SU-DHL-6 (cell line): ENCODE data around the gene GSG1L2.

ENCODE experiments used
- H2AFZ ChIP-seq: fragments of 200-600 bp; sonication (generic); 2 replicates; pipeline ENCODE4 v1.6.1; 2014; ENCODE audit warnings: low read depth, mild to moderate bottlenecking, moderate library complexity, mixed read lengths, antibody characterized with exemption, low read length; ENCODE audit not compliant: severe bottlenecking
- H3F3A ChIP-seq: fragments of 200-600 bp; shearing (Covaris generic); 2 replicates; pipeline ENCODE4 v1.6.0; 2016; ENCODE audit warnings: antibody characterized with exemption, mild to moderate bottlenecking; ENCODE audit not compliant: insufficient read depth
- H3K27ac ChIP-seq: fragments of 200-600 bp; sonication (generic); 2 replicates; pipeline ENCODE4 v1.5.1; 2016; ENCODE audit warnings: low read depth, mild to moderate bottlenecking, low read length, moderate library complexity, mixed read lengths
- H3K27me3 ChIP-seq: fragments of 200-600 bp; sonication (generic), shearing (Covaris generic); 2 replicates; pipeline ENCODE4 v1.6.0; 2014; ENCODE audit warnings: mild to moderate bottlenecking, low read length
- H3K36me3 ChIP-seq: fragments of 200-600 bp; sonication (generic); 2 replicates; pipeline ENCODE4 v1.6.1; 2014; ENCODE audit warnings: mild to moderate bottlenecking, low read length, mixed read lengths
- H3K4me2 ChIP-seq: fragments of 300-600, 200-600 bp; shearing (Covaris generic), sonication (generic); 2 replicates; pipeline ENCODE4 v1.6.0; 2014; ENCODE audit warnings: low read length, low read depth, mild to moderate bottlenecking; ENCODE audit not compliant: poor library complexity, severe bottlenecking
- H3K4me3 ChIP-seq: fragments of 200-600 bp; sonication (generic); 2 replicates; pipeline ENCODE4 v1.5.1; 2014; ENCODE audit warnings: antibody characterized with exemption, low read length, mild to moderate bottlenecking, mixed read lengths; ENCODE audit not compliant: insufficient read depth, poor library complexity, severe bottlenecking
- H3K79me2 ChIP-seq: fragments of 200-600 bp; sonication (generic); 2 replicates; pipeline ENCODE4 v1.6.1; 2014; ENCODE audit warnings: mild to moderate bottlenecking, low read length, moderate library complexity; ENCODE audit not compliant: insufficient read depth
- H3K9ac ChIP-seq: fragments of 200-600 bp; sonication (generic); 2 replicates; pipeline ENCODE4 v1.7.0; 2014; ENCODE audit warnings: mild to moderate bottlenecking, low read length
- H3K9me2 ChIP-seq: fragments of 200-600 bp; sonication (generic); replicated peaks from 2 replicates; pipeline ENCODE4 v1.6.1; 2014; ENCODE audit warnings: low read length; ENCODE audit not compliant: insufficient read depth
- H3K9me3 ChIP-seq: fragments of 200-600 bp; sonication (generic); 2 replicates; pipeline ENCODE4 v1.6.1; 2014; ENCODE audit warnings: low read length, mixed read lengths; ENCODE audit not compliant: insufficient read depth
- H4K20me1 ChIP-seq: fragments of 200-600 bp; sonication (generic); 2 replicates; pipeline ENCODE4 v1.6.1; 2014; ENCODE audit warnings: low read depth, mild to moderate bottlenecking, antibody characterized with exemption, low read length, moderate library complexity, mixed read lengths
- CTCF ChIP-seq: fragments of 200-600 bp; sonication (generic); IDR thresholded peaks from one replicate; pipeline ENCODE4 v1.5.1; 2017; ENCODE audit warnings: antibody characterized with exemption, mild to moderate bottlenecking, low read length, moderate library complexity; ENCODE audit not compliant: insufficient read depth, poor library complexity, severe bottlenecking
- EZH2phosphoT487 ChIP-seq: fragments of 200-600 bp; sonication (generic), shearing (Covaris generic); conservative IDR thresholded peaks from 2 replicates; pipeline ENCODE4 v1.6.1; 2018; ENCODE audit warnings: mild to moderate bottlenecking, antibody characterized with exemption, low read length, moderate library complexity, mixed read lengths

The GSG1L2 gene

GRCh38 chr17:9790889-9791876, 30.7 kb downstream of the GSG1L2 start, which contains the start of gene DHRS7C:
Gene DHRS7C (minus strand): TSS chr17:9791592. CDS start chr17:9791284, 308 bp downstream.
- Histone ChIP-seq H3K36me3 (no peaks in the 10 kb centered on the region), H3K79me2 (no peaks in the 10 kb centered on the region), H4K20me1 (no peaks in the 10 kb centered on the region), H3K9me2 (no peaks in the 10 kb centered on the region), H3K27me3 (no peaks in the 10 kb centered on the region), H3K4me3 (no peak within 1 kb of the TSS), H2AFZ (no peak within 1 kb of the TSS), H3K9ac (no peak within 1 kb of the TSS), H3F3A (no peaks in the 10 kb centered on the region), H3K4me2 (no peak within 1 kb of the TSS), H3K9me3 (no peaks in the 10 kb centered on the region), H3K27ac (no peak within 1 kb of the TSS)
- TF ChIP-seq EZH2phosphoT487, result no peak
- TF ChIP-seq CTCF, result no peak

GRCh38 chr17:9790316-9790715, 31.6 kb downstream of the GSG1L2 start:
- no peaks in the 10 kb centered on the region for H3K9me2 ChIP-seq
- TF ChIP-seq EZH2phosphoT487 (no peak), CTCF (no peak)
- H4K20me1 ChIP-seq, result no peaks in the 10 kb centered on the region
- no peak overlapping the region for H3K27ac ChIP-seq
- no peaks in the 10 kb centered on the region for H3K9me3 ChIP-seq
- no peaks in the 10 kb centered on the region for H3K27me3 ChIP-seq
- H3K36me3 ChIP-seq, result no peaks in the 10 kb centered on the region
- H3K79me2 ChIP-seq, result no peaks in the 10 kb centered on the region
- no peak overlapping the region for H3K4me2 ChIP-seq
- H3K9ac ChIP-seq, result no peak overlapping the region
- no peak overlapping the region for H2AFZ ChIP-seq
- no peaks in the 10 kb centered on the region for H3F3A ChIP-seq
- no peak overlapping the region for H3K4me3 ChIP-seq

GRCh38 chr17:9788601-9789000, 33.3 kb downstream of the GSG1L2 start:
- TF ChIP-seq EZH2phosphoT487 (no peak), CTCF (no peak)
- no peak overlapping the region for H3K4me2 ChIP-seq
- no peak overlapping the region for H3K4me3 ChIP-seq
- H2AFZ ChIP-seq, result no peak overlapping the region
- H3K9me3 ChIP-seq, result no peaks in the 10 kb centered on the region
- no peaks in the 10 kb centered on the region for H3K27me3 ChIP-seq
- H3K9ac ChIP-seq, result no peak overlapping the region
- no peaks in the 10 kb centered on the region for H3K9me2 ChIP-seq
- H3K36me3 ChIP-seq, result no peaks in the 10 kb centered on the region
- H3F3A ChIP-seq, result no peaks in the 10 kb centered on the region
- H3K27ac ChIP-seq, result no peak overlapping the region
- H4K20me1 ChIP-seq, result no peaks in the 10 kb centered on the region
- H3K79me2 ChIP-seq, result no peaks in the 10 kb centered on the region
